Caco-2 (cell line): ENCODE data around the gene CHAC1. TPM values are rescaled to one million over a fixed set of nuclear protein-coding genes. Genes with fewer than 3 reads are reported as not detected.

ENCODE experiments used
- BruUV-seq: library from RNA; stranded (reverse); fragments of 400-500 nt; replicated peaks from 2 replicates; lab custom pipeline; 2021; lab: Mats Ljungman, UMichigan
- CTCF ChIA-PET: fragments of 300-600 bp; sonication (Branson Sonifier 250); formaldehyde crosslinking; loops from one replicate; lab custom pipeline; 2022; ENCODE audit warnings: antibody characterized with exemption; lab: Charles Lee
- POLR2A ChIA-PET: fragments of 300-600 bp; sonication (Branson Sonifier 250); formaldehyde crosslinking; loops from one replicate; lab custom pipeline; 2022; ENCODE audit warnings: antibody characterized with exemption; lab: Charles Lee
- DNase-seq, 2 experiments: peaks; one replicate each; pipeline versions ENCODE4 v3.0.0 to v3.0.0-alpha.2; 2020 to 2022
- H3K27me3 ChIP-seq: replicated peaks from 2 replicates; pipeline ENCODE4 v1.6.0; 2011; ENCODE audit warnings: low read length; ENCODE audit not compliant: control insufficient read depth, insufficient read depth
- H3K36me3 ChIP-seq: 2 replicates; pipeline ENCODE4 v1.5.1; 2011; ENCODE audit warnings: low read length; ENCODE audit not compliant: control insufficient read depth, insufficient read depth
- H3K4me1 ChIP-seq: fragments of 250-450 bp; sonication (Bioruptor Pico); 2 replicates; pipeline ENCODE4 v1.5.1; 2020; ENCODE audit warnings: mild to moderate bottlenecking
- H3K4me3 ChIP-seq: 2 replicates; pipeline ENCODE4 v1.5.1; 2011; ENCODE audit warnings: low read depth, mild to moderate bottlenecking, control low read depth, low read length
- H3K9me3 ChIP-seq: fragments of 250-450 bp; sonication (Bioruptor Pico); 2 replicates; pipeline ENCODE4 v1.5.1; 2020; ENCODE audit warnings: mild to moderate bottlenecking, moderate library complexity
- H3K27ac Mint-ChIP-seq: one replicate; pipeline ENCODE4 v1.8.0; 2022; ENCODE audit warnings: mixed read lengths; ENCODE audit not compliant: unreplicated experiment
- H3K27me3 Mint-ChIP-seq: one replicate; pipeline ENCODE4 v1.8.0; 2022; ENCODE audit warnings: mixed read lengths; ENCODE audit not compliant: insufficient read depth, unreplicated experiment
- H3K36me3 Mint-ChIP-seq: one replicate; pipeline ENCODE4 v1.8.0; 2022; ENCODE audit warnings: mild to moderate bottlenecking, mixed read lengths; ENCODE audit not compliant: insufficient read depth, unreplicated experiment
- H3K4me1 Mint-ChIP-seq: one replicate; pipeline ENCODE4 v1.8.0; 2022; ENCODE audit warnings: low read depth, mixed read lengths; ENCODE audit not compliant: unreplicated experiment
- H3K4me3 Mint-ChIP-seq: one replicate; pipeline ENCODE4 v1.8.0; 2022; ENCODE audit warnings: mild to moderate bottlenecking, moderate library complexity, mixed read lengths; ENCODE audit not compliant: unreplicated experiment
- H3K9me3 Mint-ChIP-seq: one replicate; pipeline ENCODE4 v1.8.0; 2022; ENCODE audit warnings: mixed read lengths; ENCODE audit not compliant: unreplicated experiment
- intact Hi-C: fragments of 100-400 bp; cut with micrococcal nuclease; formaldehyde crosslinking; loops from one replicate; pipeline ENCODE4 v1.10.0; 2022; ENCODE audit not compliant: unreplicated experiment
- total RNA-seq: library from RNA; stranded (reverse); gene quantifications from 2 replicates; pipeline ENCODE4 v1.2.3, GENCODE V29; 2022
- TF ChIP-seq, protein P1 (sequence below), 2 experiments: fragments of 200-600 bp in 1 of 2; IDR thresholded peaks; 1 replicate in 1 of 2; 2 replicates in 1 of 2; pipeline versions ENCODE4 v1.5.1 to v1.8.0; 2011 to 2022; ENCODE audit warnings: antibody characterized with exemption in 1 of 2, control low read depth in 1 of 2, inconsistent platforms in 1 of 2, low read depth in 1 of 2, low read length in 1 of 2, mild to moderate bottlenecking in 1 of 2, moderate library complexity in 1 of 2; ENCODE audit not compliant: insufficient read depth in 1 of 2, severe bottlenecking in 1 of 2, unreplicated experiment in 1 of 2

CHAC1 gene
- total RNA-seq, 1 experiment from 2014 or later = 55.8 TPM

DNA sequence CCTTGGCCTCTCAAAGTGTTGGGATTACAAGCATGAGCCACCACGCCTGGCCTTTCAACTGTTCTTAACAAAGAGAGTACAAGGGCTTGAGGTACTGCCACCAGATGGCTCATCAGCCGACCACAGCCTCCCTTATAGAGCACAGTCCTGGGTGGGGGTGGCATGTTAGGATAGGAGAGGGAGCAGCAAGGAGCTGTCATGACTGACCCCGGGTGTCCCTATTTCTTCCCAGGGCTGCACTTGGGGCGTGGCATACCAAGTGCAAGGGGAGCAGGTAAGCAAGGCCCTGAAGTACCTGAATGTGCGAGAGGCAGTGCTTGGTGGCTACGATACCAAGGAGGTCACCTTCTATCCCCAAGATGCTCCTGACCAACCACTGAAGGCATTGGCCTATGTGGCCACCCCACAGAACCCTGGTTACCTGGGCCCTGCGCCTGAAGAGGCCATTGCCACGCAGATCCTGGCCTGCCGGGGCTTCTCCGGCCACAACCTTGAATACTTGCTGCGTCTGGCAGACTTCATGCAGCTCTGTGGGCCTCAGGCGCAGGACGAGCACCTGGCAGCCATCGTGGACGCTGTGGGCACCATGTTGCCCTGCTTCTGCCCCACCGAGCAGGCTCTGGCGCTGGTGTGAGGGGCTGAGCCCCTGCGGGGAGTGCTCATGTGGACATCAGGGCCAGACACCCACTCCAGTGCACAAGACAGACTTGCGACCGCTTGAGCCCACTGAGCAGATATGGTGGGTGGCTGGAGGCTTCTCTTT, 2.1 kb downstream of the CHAC1 start:
- ChIA-PET POLR2A (interaction anchor here (0.6 kb wide), 1 partner anchor 515 kb away, joined by 6 read pairs; no protein-coding TSS in a partner anchor), CTCF (interaction anchor here (0.5 kb wide), 1 partner anchor 9 kb away, joined by 6 read pairs; no protein-coding TSS in a partner anchor)
- no TSS peak for BruUV-seq
- no peaks in the 10 kb centered on the region for H3K9me3 ChIP-seq
- no peak overlapping the region for H3K4me3 ChIP-seq
- H3K4me1 ChIP-seq = no peaks in the 10 kb centered on the region
- H3K27ac Mint-ChIP-seq = no peak overlapping the region
- intact Hi-C loops = no loop called here
- H3K9me3 Mint-ChIP-seq = no peaks in the 10 kb centered on the region
- H3K27me3 ChIP-seq = no peaks in the 10 kb centered on the region
- peak overlapping the region; percentile 89 for H3K4me3 Mint-ChIP-seq
- peaks cover 74% of the 10 kb centered on the region for H3K36me3 Mint-ChIP-seq
- peaks cover 24% of the 10 kb centered on the region for H3K4me1 Mint-ChIP-seq
- TF ChIP-seq, protein P1, sequence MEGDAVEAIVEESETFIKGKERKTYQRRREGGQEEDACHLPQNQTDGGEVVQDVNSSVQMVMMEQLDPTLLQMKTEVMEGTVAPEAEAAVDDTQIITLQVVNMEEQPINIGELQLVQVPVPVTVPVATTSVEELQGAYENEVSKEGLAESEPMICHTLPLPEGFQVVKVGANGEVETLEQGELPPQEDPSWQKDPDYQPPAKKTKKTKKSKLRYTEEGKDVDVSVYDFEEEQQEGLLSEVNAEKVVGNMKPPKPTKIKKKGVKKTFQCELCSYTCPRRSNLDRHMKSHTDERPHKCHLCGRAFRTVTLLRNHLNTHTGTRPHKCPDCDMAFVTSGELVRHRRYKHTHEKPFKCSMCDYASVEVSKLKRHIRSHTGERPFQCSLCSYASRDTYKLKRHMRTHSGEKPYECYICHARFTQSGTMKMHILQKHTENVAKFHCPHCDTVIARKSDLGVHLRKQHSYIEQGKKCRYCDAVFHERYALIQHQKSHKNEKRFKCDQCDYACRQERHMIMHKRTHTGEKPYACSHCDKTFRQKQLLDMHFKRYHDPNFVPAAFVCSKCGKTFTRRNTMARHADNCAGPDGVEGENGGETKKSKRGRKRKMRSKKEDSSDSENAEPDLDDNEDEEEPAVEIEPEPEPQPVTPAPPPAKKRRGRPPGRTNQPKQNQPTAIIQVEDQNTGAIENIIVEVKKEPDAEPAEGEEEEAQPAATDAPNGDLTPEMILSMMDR (IDR thresholded peaks at IDR 0.05; ENCODE audit: insufficient read depth in 1 of 2, low read depth in 1 of 2, low read length in 1 of 2, severe bottlenecking in 1 of 2, unreplicated experiment in 1 of 2) = no peak
- no peaks in the 10 kb centered on the region for H3K36me3 ChIP-seq
- no peaks in the 10 kb centered on the region for H3K27me3 Mint-ChIP-seq
- no peak for DNase-seq

DNA sequence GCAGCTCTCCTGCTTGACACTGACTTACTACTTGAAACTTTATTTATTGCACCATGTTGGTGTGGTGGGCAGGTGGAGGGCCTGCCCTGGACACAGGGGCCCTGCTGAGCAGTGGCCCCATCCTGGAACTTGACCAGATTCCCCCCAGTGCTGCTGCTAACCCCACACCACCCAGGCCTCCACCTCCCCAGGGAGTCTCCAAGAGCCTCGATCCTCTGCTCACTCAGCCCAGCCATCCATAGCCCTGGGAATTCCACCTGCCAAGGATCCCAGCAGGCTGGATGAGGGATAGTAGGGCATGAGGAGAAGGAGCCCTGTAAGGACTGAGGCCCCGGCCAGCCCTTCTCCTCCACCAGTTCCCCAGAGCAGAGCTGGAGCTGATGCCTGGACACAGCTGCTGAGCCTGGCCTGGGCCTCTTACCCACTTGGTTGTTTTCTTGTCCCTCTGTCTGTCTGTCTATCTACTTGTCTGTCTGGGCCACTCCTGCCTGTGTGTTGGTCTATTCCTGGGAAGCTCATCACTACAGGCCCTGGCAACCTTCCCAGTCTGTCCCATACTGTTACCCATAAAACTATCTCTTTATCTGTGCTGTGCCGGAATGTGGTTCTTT, 2.8 kb downstream of the CHAC1 start:
- Mint-ChIP-seq H3K9me3 (no peaks in the 10 kb centered on the region), H3K27me3 (no peaks in the 10 kb centered on the region)

DNA sequence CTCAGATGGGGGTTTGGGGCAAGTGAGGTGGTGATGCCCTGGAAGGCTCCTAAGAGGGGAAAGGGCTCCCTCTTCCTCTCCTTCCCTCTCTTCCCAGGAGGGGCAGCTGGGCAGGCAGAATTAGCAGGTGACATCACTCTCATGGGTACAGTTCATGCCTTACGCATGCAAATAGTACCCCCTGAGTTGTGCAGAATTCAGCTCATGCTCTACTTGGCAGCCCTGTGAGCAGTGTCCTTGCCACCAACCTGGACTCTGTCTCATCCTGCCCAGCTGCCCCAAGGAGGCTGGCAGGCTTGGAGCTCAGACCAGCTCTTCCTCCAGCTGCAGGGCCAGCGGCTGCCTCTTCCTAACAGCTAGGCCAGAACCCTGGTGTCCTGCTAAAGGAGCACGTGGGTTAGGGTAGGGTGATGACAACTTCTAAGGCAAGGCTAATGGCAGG, 3.3 kb downstream of the CHAC1 start:
- Mint-ChIP-seq H3K4me1 (peaks cover 22% of the 10 kb centered on the region), H3K27me3 (no peaks in the 10 kb centered on the region), H3K4me3 (peak overlapping the region; percentile 67), H3K36me3 (peaks cover 74% of the 10 kb centered on the region), H3K9me3 (no peaks in the 10 kb centered on the region), H3K27ac (no peak overlapping the region)
- Histone ChIP-seq H3K4me1 (no peaks in the 10 kb centered on the region), H3K9me3 (no peaks in the 10 kb centered on the region), H3K27me3 (no peaks in the 10 kb centered on the region), H3K4me3 (no peak overlapping the region), H3K36me3 (no peaks in the 10 kb centered on the region)
- intact Hi-C loops = no loop called here
- POLR2A ChIA-PET = interaction anchor here (0.9 kb wide), 1 partner anchor 26 kb away, joined by 7 read pairs; no protein-coding TSS in a partner anchor
- TF ChIP-seq, protein P1 (IDR thresholded peaks at IDR 0.05; ENCODE audit: insufficient read depth in 1 of 2, low read depth in 1 of 2, low read length in 1 of 2, severe bottlenecking in 1 of 2, unreplicated experiment in 1 of 2) = no peak
- CTCF ChIA-PET = interaction anchor here (1.1 kb wide), 1 partner anchor 50 kb away, joined by 3 read pairs; no protein-coding TSS in a partner anchor
- DNase-seq = no peak
- no TSS peak for BruUV-seq

More for the DNA sequence above, 2.8 kb downstream of the CHAC1 start:
- H3K4me1 Mint-ChIP-seq = peaks cover 24% of the 10 kb centered on the region
- POLR2A ChIA-PET = interaction anchor here (0.6 to 0.9 kb wide), 2 partner anchors 26 to 516 kb away, joined by 6 to 7 read pairs; no protein-coding TSS in a partner anchor
- no peaks in the 10 kb centered on the region for H3K9me3 ChIP-seq
- H3K27ac Mint-ChIP-seq = no peak overlapping the region
- intact Hi-C loops = no loop called here
- no peaks in the 10 kb centered on the region for H3K4me1 ChIP-seq
- TF ChIP-seq, protein P1 (IDR thresholded peaks at IDR 0.05; ENCODE audit: insufficient read depth in 1 of 2, low read depth in 1 of 2, low read length in 1 of 2, severe bottlenecking in 1 of 2, unreplicated experiment in 1 of 2) = no peak
- H3K27me3 ChIP-seq = no peaks in the 10 kb centered on the region
- no peaks in the 10 kb centered on the region for H3K36me3 ChIP-seq
- H3K4me3 Mint-ChIP-seq = peak overlapping the region; percentile 67
- no TSS peak for BruUV-seq
- H3K4me3 ChIP-seq = no peak overlapping the region
- DNase-seq = no peak
- CTCF ChIA-PET = interaction anchor here (0.6 kb wide), 1 partner anchor 118 kb away, joined by 3 read pairs; no protein-coding TSS in a partner anchor
- H3K36me3 Mint-ChIP-seq = peaks cover 74% of the 10 kb centered on the region
